ENCODE results near the gene SHISA4. TPM values are rescaled to one million over a fixed set of nuclear protein-coding genes. Genes with fewer than 3 reads are reported as not detected.
"Not testable (repeated sequence)": the region's sequence is repeated elsewhere in the genome, so short reads cannot be mapped to it uniquely, and the experiment has no call there.

SHISA4 gene
- polyA plus RNA-seq, 1 donor from 2014 or later: 1.5 TPM

- no peaks in the 10 kb centered on the region for H3K9me2 ChIP-seq (ENCODE audit: insufficient read depth, low read length)
- no peak overlapping the region for H3K4me2 ChIP-seq (ENCODE audit: low read length)
- no peaks in the 10 kb centered on the region for H3K27me3 ChIP-seq (ENCODE audit: insufficient read depth, low read depth, low read length)
- no peak overlapping the region for H2AFZ ChIP-seq (ENCODE audit: low read depth, low read length)
- H3K27ac ChIP-seq (ENCODE audit: low read length): no peak overlapping the region
- no peak overlapping the region for H3K9ac ChIP-seq (ENCODE audit: low read length)
- H3K4me3 ChIP-seq (ENCODE audit: low read length): no peak overlapping the region
- H3F3A ChIP-seq (ENCODE audit: insufficient read depth, low read length, poor library complexity, severe bottlenecking): no peaks in the 10 kb centered on the region
- peaks cover 18% of the 10 kb centered on the region for H3K36me3 ChIP-seq (ENCODE audit: insufficient read depth, low read length)
- peaks cover 26% of the 10 kb centered on the region for H3K79me2 ChIP-seq (replicated peaks; ENCODE audit: insufficient read depth, low read length)
- no peak for TF ChIP-seq MXI1 (conservative IDR thresholded peaks at IDR 0.05; ENCODE audit: poor library complexity, severe bottlenecking)
- no peak for TF ChIP-seq CTCF (IDR thresholded peaks at IDR 0.05; ENCODE audit: poor library complexity, severe bottlenecking)
- TF ChIP-seq REST (IDR thresholded peaks at IDR 0.05; ENCODE audit: borderline replicate concordance): no peak
- TF ChIP-seq EZH2 (IDR thresholded peaks at IDR 0.05; ENCODE audit: borderline replicate concordance, insufficient read depth, low read length, poor library complexity, severe bottlenecking): no peak
- TF ChIP-seq POLR2AphosphoS5 (IDR thresholded peaks at IDR 0.05): no peak
- no peak for TF ChIP-seq RAD21 (conservative IDR thresholded peaks at IDR 0.05)
- no peak for TF ChIP-seq EP300 (conservative IDR thresholded peaks at IDR 0.05; ENCODE audit: poor library complexity, severe bottlenecking)
- TF ChIP-seq SMC3 (conservative IDR thresholded peaks at IDR 0.05; ENCODE audit: poor library complexity): no peak
- TF ChIP-seq TAF1 (IDR thresholded peaks at IDR 0.05; ENCODE audit: low read depth): no peak
- no peaks in the 10 kb centered on the region for H4K20me1 ChIP-seq (ENCODE audit: insufficient read depth)
- no peaks in the 10 kb centered on the region for H3K9me3 ChIP-seq (ENCODE audit: low read length)
Observed at GRCh38 chr1:201850053-201850397, 38.7 kb upstream of the SHISA4 start.

DNA sequence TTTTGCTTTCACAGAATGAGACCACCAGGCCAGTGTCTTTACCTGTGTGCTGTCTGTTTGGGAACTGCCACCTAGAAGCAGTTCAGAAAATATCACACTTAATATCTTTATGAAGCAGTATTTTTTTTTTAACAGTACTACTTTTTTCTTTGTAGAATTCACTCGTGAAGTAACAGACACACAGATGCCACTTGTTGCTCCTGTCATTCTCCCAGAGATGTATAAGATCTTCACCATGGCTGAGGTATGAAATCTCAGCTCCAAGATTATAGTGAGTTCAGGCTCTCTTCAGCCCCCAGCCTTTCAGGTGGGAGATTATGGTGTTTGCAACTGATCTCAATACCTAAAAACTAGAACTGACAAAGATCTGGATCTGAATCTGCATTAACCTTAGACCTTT, 36.7 kb upstream of the SHISA4 start:
- H4K20me1 ChIP-seq (ENCODE audit: insufficient read depth): no peaks in the 10 kb centered on the region
- H3F3A ChIP-seq (ENCODE audit: insufficient read depth, low read length, poor library complexity, severe bottlenecking): no peaks in the 10 kb centered on the region
- H2AFZ ChIP-seq (ENCODE audit: low read depth, low read length): no peak overlapping the region
- no peaks in the 10 kb centered on the region for H3K27me3 ChIP-seq (ENCODE audit: insufficient read depth, low read depth, low read length)
- H3K9me3 ChIP-seq (ENCODE audit: low read length): no peaks in the 10 kb centered on the region
- peaks cover 12% of the 10 kb centered on the region for H3K79me2 ChIP-seq (replicated peaks; ENCODE audit: insufficient read depth, low read length)
- H3K9me2 ChIP-seq (ENCODE audit: insufficient read depth, low read length): no peaks in the 10 kb centered on the region
- no peak overlapping the region for H3K4me3 ChIP-seq (ENCODE audit: low read length)
- no peak overlapping the region for H3K27ac ChIP-seq (ENCODE audit: low read length)
- no peak overlapping the region for H3K9ac ChIP-seq (ENCODE audit: low read length)
- peaks cover 23% of the 10 kb centered on the region for H3K36me3 ChIP-seq (ENCODE audit: insufficient read depth, low read length)
- no peak overlapping the region for H3K4me2 ChIP-seq (ENCODE audit: low read length)
- no peak for TF ChIP-seq TAF1 (IDR thresholded peaks at IDR 0.05; ENCODE audit: low read depth)
- TF ChIP-seq REST (IDR thresholded peaks at IDR 0.05; ENCODE audit: borderline replicate concordance): no peak
- TF ChIP-seq EZH2 (IDR thresholded peaks at IDR 0.05; ENCODE audit: borderline replicate concordance, insufficient read depth, low read length, poor library complexity, severe bottlenecking): no peak
- no peak for TF ChIP-seq RAD21 (conservative IDR thresholded peaks at IDR 0.05)
- no peak for TF ChIP-seq SMC3 (conservative IDR thresholded peaks at IDR 0.05; ENCODE audit: poor library complexity)
- no peak for TF ChIP-seq EP300 (conservative IDR thresholded peaks at IDR 0.05; ENCODE audit: poor library complexity, severe bottlenecking)
- no peak for TF ChIP-seq MXI1 (conservative IDR thresholded peaks at IDR 0.05; ENCODE audit: poor library complexity, severe bottlenecking)
- no peak for TF ChIP-seq CTCF (IDR thresholded peaks at IDR 0.05; ENCODE audit: poor library complexity, severe bottlenecking)
- no peak for TF ChIP-seq POLR2AphosphoS5 (IDR thresholded peaks at IDR 0.05)

DNA sequence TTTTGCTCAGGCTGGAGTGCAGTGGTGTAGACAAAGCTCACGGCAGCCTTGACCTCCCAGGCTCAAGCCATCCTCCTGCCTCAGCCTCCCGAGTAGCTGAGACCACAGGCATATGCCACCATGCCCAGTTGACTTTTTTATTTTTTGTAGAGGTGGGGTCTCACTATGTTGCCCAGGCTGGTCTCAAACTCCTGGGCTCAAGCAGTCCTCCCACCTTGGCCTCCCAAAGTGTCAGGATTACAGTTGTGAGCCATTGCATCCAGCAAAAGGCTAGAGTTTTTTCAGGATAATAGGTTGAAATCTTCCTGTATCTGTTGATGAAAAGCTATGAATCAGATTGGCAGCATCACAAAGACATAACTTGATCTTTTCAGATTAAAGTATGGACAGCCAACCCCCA, 32.0 kb upstream of the SHISA4 start:
- H3K9ac ChIP-seq (ENCODE audit: low read length); H3K4me3 ChIP-seq (ENCODE audit: low read length); H3K9me3 ChIP-seq (ENCODE audit: low read length); H3K9me2 ChIP-seq (ENCODE audit: insufficient read depth, low read length); H3K79me2 ChIP-seq (replicated peaks; ENCODE audit: insufficient read depth, low read length); H4K20me1 ChIP-seq (ENCODE audit: insufficient read depth); H3K4me2 ChIP-seq (ENCODE audit: low read length); H3K36me3 ChIP-seq (ENCODE audit: insufficient read depth, low read length); H2AFZ ChIP-seq (ENCODE audit: low read depth, low read length); H3K27ac ChIP-seq (ENCODE audit: low read length); H3K27me3 ChIP-seq (ENCODE audit: insufficient read depth, low read depth, low read length); H3F3A ChIP-seq (ENCODE audit: insufficient read depth, low read length, poor library complexity, severe bottlenecking): not testable (repeated sequence)
